WI38 (cell line): ENCODE data around the gene NUP54.

Experiments
- H3K4me3 ChIP-seq: 2 replicates; pipeline ENCODE4 v1.5.1; 2011; ENCODE audit warnings: low read depth, mild to moderate bottlenecking, control low read depth, low read length
- CTCF ChIP-seq: IDR thresholded peaks from 2 replicates; pipeline ENCODE4 v1.5.1; 2012; ENCODE audit warnings: low read depth, mild to moderate bottlenecking, control low read depth, low read length

Gene NUP54

GRCh38 chr4:76188557-76188956 is 40.4 kb upstream of the NUP54 start:
- no peak overlapping the region for H3K4me3 ChIP-seq
- TF ChIP-seq CTCF: no peak

DNA sequence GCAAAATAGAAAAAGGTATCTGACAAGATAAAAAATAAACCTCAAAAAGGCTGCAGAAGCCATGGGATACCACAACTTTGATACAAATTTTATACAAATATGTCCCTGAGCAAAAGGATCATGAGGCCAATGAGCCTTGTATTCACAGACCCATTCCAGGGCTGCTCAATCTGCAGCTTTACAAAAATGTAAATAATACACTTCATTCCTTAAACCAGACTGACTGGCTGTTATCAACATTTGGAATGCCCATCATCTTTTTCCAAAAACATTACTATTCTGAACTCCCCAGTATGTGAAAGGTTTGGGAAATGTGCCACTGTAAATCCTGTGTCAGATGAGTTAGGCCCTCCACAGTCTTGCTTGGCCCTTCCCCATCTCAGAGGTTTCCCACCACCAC is 40.0 kb upstream of the NUP54 start:
- TF ChIP-seq CTCF: no peak
- no peak overlapping the region for H3K4me3 ChIP-seq

DNA sequence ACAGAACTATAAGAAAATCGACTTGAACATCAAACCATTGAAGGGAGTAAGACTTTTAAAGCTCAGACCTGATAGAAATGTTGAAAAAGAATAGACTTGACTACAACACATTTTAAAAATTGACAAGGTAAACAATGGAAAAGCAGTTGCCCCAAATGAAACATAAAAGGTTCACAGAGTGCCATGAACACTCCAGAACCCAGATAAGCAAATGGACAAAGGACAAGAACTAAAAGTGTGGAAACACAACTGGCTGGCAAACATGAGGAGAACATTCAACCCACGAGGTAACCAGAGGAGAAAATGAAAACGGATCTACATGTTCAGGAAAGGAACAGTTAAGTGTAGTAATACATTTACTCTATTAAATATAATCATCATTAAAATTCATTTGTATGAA is 39.0 kb upstream of the NUP54 start:
- no peak overlapping the region for H3K4me3 ChIP-seq
- no peak for TF ChIP-seq CTCF

GRCh38 chr4:76182463-76182862 is 34.3 kb upstream of the NUP54 start:
- H3K4me3 ChIP-seq: no peak overlapping the region
- TF ChIP-seq CTCF: no peak

DNA sequence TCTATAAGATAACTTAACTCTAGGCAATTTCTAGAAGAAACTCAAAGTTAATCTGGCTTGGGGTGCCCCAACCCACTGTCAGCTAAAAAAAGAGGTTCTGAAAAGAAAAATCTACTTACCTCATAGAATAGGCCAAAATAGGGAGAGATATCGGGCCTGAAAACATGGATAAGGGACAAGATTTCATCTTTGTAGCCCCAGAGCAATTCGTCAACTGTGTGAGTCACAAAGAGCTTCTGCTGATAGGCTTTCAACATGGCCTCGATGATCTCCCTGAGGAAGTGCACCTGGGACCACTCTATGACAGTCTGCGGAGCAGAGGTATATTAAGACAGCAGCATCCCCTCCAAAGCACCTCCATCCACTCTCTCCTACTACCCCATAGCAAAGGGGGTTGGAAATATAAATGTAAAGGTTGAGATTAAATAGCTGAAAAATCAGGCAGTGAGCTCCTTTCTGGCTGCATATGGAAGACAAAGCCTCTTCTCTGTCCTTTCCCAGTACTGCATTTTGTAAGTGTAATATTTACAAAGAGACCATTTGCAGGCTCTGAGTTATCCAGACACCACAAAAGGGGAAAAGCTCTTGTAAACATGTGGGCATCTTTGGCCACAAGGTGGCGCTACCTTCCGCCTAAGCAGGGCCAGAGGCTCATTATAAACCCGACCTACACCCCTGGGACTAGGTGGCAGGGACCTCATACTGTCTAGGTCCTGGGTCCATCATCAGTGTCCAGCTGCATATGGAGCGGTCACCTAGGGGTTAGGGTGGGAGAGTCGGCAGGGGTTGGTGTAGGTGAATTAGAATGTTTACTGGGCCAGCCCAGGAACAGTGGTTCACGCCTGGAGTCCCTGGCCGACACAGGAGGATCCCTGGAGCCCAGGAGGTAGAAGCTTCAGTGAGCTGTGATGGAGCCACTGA is 31.5 kb upstream of the NUP54 start:
- peak; percentile 81 for TF ChIP-seq CTCF
- H3K4me3 ChIP-seq: no peak overlapping the region

DNA sequence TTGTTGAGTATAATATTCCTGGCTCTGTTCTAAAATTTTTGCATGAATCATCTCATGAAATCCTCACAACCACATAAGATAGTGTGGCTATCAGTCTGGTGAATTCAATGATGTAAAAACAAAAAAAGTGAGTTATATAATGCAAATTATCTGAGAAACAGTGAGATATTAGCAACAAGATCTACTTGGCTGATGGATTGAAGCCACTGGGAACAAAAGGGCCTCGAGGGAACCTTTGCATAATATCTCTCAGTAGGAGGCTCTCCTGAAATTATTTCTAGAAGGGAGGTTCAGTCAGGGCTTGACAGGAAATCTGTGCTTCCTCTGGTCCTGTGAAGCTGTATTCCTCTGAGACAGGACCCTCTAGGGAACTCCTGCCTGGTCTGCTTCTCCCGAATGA is 30.1 kb upstream of the NUP54 start:
- no peak overlapping the region for H3K4me3 ChIP-seq
- no peak for TF ChIP-seq CTCF

DNA sequence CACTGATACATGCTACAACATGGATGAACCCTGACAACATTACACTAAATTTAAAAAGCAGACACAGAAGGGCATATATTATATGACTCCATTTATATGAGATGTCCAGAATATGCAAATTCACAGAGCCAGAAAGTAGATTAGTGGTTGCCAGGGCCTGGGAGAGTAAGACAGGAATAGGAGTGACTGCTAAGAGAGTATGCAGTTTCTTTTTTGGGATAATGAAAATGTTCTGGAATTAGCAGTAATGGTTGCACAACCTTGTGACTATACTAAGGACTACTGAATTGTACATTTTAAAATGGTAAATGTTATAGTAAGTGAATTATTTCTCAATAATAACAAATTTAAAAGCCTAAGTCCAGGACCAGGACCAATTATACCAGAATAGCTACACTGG is 29.5 kb upstream of the NUP54 start:
- H3K4me3 ChIP-seq: no peak overlapping the region
- no peak for TF ChIP-seq CTCF
